ENCODE data around the gene CLEC4M.

GRCh38 chr19:7729831-7730285 lies 33.2 kb upstream of the CLEC4M start:
- TF ChIP-seq CTCF (IDR thresholded peaks at IDR 0.05) (no peak), EP300 (IDR thresholded peaks at IDR 0.05) (no peak)
